A549 (cell line): ENCODE results near the gene TNPO2. TPM values are rescaled to one million over a fixed set of nuclear protein-coding genes. Genes with fewer than 3 reads are reported as not detected.
A peak's percentile ranks its signal among the peaks of the same experiment; 100 is the strongest.

Source experiments
- ATAC-seq, 2 experiments: fragments of 200-7000 bp in 1 of 2; fragments of >200 bp in 1 of 2; cut with Nextera tagmentation in 1 of 2; cut with Tn5 transposase in 1 of 2; 3 replicates each; pipeline versions ENCODE4 v1.8.0 to v1.9.1; 2018 to 2020; ENCODE audit warnings: mild to moderate bottlenecking in 1 of 2, moderate library complexity in 1 of 2
- CTCF ChIA-PET: fragments of 300-600 bp; sonication (Branson Sonifier 250); formaldehyde crosslinking; extraction: SDS; loops from one replicate; lab custom pipeline; 2021; ENCODE audit warnings: antibody characterized with exemption, inconsistent platforms; lab: Yijun Ruan, JAX
- POLR2A ChIA-PET: fragments of 350-600 bp; formaldehyde crosslinking; extraction: SDS; loops from one replicate; lab custom pipeline; 2021; ENCODE audit warnings: antibody characterized with exemption, inconsistent platforms; lab: Yijun Ruan, JAX
- DNase-seq, 2 experiments: peaks; one replicate each; pipeline versions ENCODE4 v3.0.0 to v3.0.0-alpha.2; 2011 to 2016; ENCODE audit warnings: low read depth in 1 of 2, low spot score in 1 of 2
- FAIRE-seq: peaks from 2 replicates; lab custom pipeline; 2011; peaks lifted over from hg19 to GRCh38; lab: Jason Lieb, UNC
- H3K27ac ChIP-seq, 2 experiments: fragments of >200 bp; sonication (Bioruptor Twin); formaldehyde crosslinking; 3 replicates each; pipeline ENCODE4 v1.5.1; 2016 to 2017
- H3K4me1 ChIP-seq: fragments of >200 bp; sonication (Bioruptor Twin); formaldehyde crosslinking; 3 replicates; pipeline ENCODE4 v1.6.1; 2016
- H3K4me2 ChIP-seq: fragments of >200 bp; sonication (Bioruptor Twin); formaldehyde crosslinking; 3 replicates; pipeline ENCODE4 v1.6.1; 2016
- H3K4me3 ChIP-seq: fragments of >200 bp; sonication (Bioruptor Twin); formaldehyde crosslinking; 3 replicates; pipeline ENCODE4 v1.5.1; 2016
- H3K9me3 ChIP-seq: fragments of >200 bp; sonication (Bioruptor Twin); formaldehyde crosslinking; 3 replicates; pipeline ENCODE4 v1.6.1; 2016
- CBX8 ChIP-seq: fragments of 200-600 bp; sonication (generic); IDR thresholded peaks from 2 replicates; pipeline ENCODE4 v1.6.1; 2016
- CEBPB ChIP-seq, 2 experiments: fragments of >200 bp in 1 of 2; sonication (Bioruptor Twin) in 1 of 2; formaldehyde crosslinking in 1 of 2; IDR thresholded peaks; 2 replicates each; pipeline ENCODE4 v1.6.1; 2012 to 2016
- CTCF ChIP-seq: fragments of >200 bp; sonication (Bioruptor Twin); formaldehyde crosslinking; IDR thresholded peaks from 3 replicates; pipeline ENCODE4 v1.5.1; 2016
- EP300 ChIP-seq, 2 experiments: fragments of >200 bp; sonication (Bioruptor Twin); formaldehyde crosslinking; IDR thresholded peaks; 2 replicates in 1 of 2; 3 replicates in 1 of 2; pipeline ENCODE4 v1.6.1; 2016 to 2017
- JUN ChIP-seq, 2 experiments: fragments of >200 bp; sonication (Bioruptor Twin); formaldehyde crosslinking; IDR thresholded peaks; 2 replicates in 1 of 2; 3 replicates in 1 of 2; pipeline ENCODE4 v1.6.1; 2016 to 2017
- MAFK ChIP-seq: fragments of 450-650 bp; IDR thresholded peaks from 2 replicates; pipeline ENCODE4 v1.6.1; 2014; ENCODE audit not compliant: partially characterized antibody
- MAZ ChIP-seq: fragments of 150-350 bp; IDR thresholded peaks from 2 replicates; pipeline ENCODE4 v1.6.1; 2014; ENCODE audit warnings: antibody characterized with exemption, low read depth, low read length, borderline replicate concordance
- MYC ChIP-seq: IDR thresholded peaks from 2 replicates; pipeline ENCODE4 v1.6.1; 2012; ENCODE audit warnings: mild to moderate bottlenecking, inconsistent platforms, low read length, improper control_type of control experiment, borderline replicate concordance
- NPAS2 ChIP-seq: fragments of 250-450 bp; sonication (Bioruptor Pico); IDR thresholded peaks from 2 replicates; pipeline ENCODE4 v1.8.0; 2022; ENCODE audit warnings: mild to moderate bottlenecking, moderate library complexity, borderline replicate concordance
- RAD21 ChIP-seq, 2 experiments: fragments of >200 bp in 1 of 2; sonication (Bioruptor Twin) in 1 of 2; formaldehyde crosslinking in 1 of 2; IDR thresholded peaks in 1 of 2; conservative IDR thresholded peaks in 1 of 2; 2 replicates in 1 of 2; 3 replicates in 1 of 2; pipeline ENCODE4 v1.6.1; 2012 to 2018; ENCODE audit warnings: inconsistent platforms in 1 of 2
- RCOR1 ChIP-seq: fragments of 150-350 bp; IDR thresholded peaks from 2 replicates; pipeline ENCODE4 v1.6.1; 2014; ENCODE audit warnings: antibody characterized with exemption, low read length, low read depth
- RFX5 ChIP-seq: fragments of 450-650 bp; IDR thresholded peaks from 2 replicates; pipeline ENCODE4 v1.7.1; 2014; ENCODE audit warnings: antibody characterized with exemption, mild to moderate bottlenecking, moderate library complexity
- SMC3 ChIP-seq: fragments of >200 bp; sonication (Bioruptor Twin); formaldehyde crosslinking; IDR thresholded peaks from 3 replicates; pipeline ENCODE4 v1.6.1; 2018; ENCODE audit warnings: inconsistent platforms
- SREBF2 ChIP-seq: fragments of 450-650 bp; IDR thresholded peaks from 2 replicates; pipeline ENCODE4 v1.6.1; 2014; ENCODE audit warnings: mild to moderate bottlenecking, moderate library complexity
- TP53 ChIP-seq: fragments of 250-450 bp; sonication (Bioruptor Pico); IDR thresholded peaks from 2 replicates; pipeline ENCODE4 v1.5.0; 2021; ENCODE audit warnings: mild to moderate bottlenecking, moderate library complexity
- ZC3H11A ChIP-seq: fragments of 450-650 bp; IDR thresholded peaks from 2 replicates; pipeline ENCODE4 v1.6.1; 2014; ENCODE audit warnings: antibody characterized with exemption, mild to moderate bottlenecking
- ZFP36 ChIP-seq: fragments of 450-650 bp; IDR thresholded peaks from 2 replicates; pipeline ENCODE4 v1.6.1; 2014; ENCODE audit warnings: borderline replicate concordance; ENCODE audit not compliant: partially characterized antibody
- ZNF302 ChIP-seq: fragments of 250-450 bp; sonication (Bioruptor Pico); IDR thresholded peaks from 2 replicates; pipeline ENCODE4 v1.9.0; 2021; ENCODE audit warnings: inconsistent platforms, mild to moderate bottlenecking, moderate library complexity
- WGBS: methylation state at CpG from one replicate; pipeline ENCODE4 v1.1.6; 2017; ENCODE audit errors: missing lambda C conversion rate; 5-methylcytosine and 5-hydroxymethylcytosine counted together
- polyA plus RNA-seq, 4 experiments: library from polyadenylated mRNA; depleted of rRNA in 3 of 4; stranded (reverse); fragments of >200 nt; fragmentation: RNase III in 1 of 4; extraction: RNeasy Plus Mini Kit Qiagen cat#74134 plus additional on column Dnase treatment in 1 of 4; gene quantifications; 2 replicates in 3 of 4; 3 replicates in 1 of 4; pipeline ENCODE4 v1.2.3, GENCODE V29; 2011 to 2017
- TF ChIP-seq, protein P1 (sequence below): IDR thresholded peaks from 2 replicates; pipeline ENCODE4 v1.6.1; 2012

Gene TNPO2
- polyA plus RNA-seq, 2 of the 4 experiments (the other 2 are of a cell fraction): 33.7 to 41.0 TPM

GRCh38 chr19:12675940-12676339, 47.8 kb downstream of the TNPO2 start:
- FAIRE-seq (no peak), ATAC-seq (peak in 1 of 2 experiments; percentile 9; a peak in 2 of 6 replicates), DNase-seq (no peak)
- TF ChIP-seq MAFK: no peak
- no peak for TF ChIP-seq JUN (IDR thresholded peaks at IDR 0.05)
- Histone ChIP-seq H3K4me3 (no peak overlapping the region), H3K4me1 (no peaks in the 10 kb centered on the region), H3K27ac (no peak overlapping the region), H3K4me2 (no peak overlapping the region), H3K9me3 (no peaks in the 10 kb centered on the region)
- CTCF ChIA-PET: interaction anchor here (0.7 to 1.5 kb wide), 6 partner anchors 13 to 178 kb away, joined by 3 to 5 read pairs (median 4); no protein-coding TSS in a partner anchor
- 94% methylated on average over 4 of the region's 15 CpGs for WGBS
- POLR2A ChIA-PET: no interaction called here

DNA sequence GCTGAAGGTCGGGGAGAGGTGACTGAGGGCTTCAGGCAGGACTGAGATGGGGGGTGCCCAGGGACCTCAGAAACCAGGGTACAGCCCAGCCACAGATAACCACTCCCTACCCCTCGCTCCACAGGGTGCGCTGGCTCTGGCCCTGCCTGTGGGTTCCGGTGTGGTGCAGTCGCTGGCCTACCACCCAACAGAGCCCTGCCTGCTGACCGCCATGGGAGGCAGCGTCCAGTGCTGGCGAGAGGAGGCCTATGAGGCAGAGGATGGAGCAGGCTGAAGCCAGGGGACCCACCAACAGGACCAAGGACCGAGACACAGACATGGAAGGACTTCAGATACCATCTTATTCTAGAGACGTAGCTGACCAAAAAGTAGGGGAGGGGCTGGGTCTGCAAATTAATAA, 48.3 kb downstream of the TNPO2 start:
- no peak for TF ChIP-seq MAZ
- no peak for TF ChIP-seq CBX8
- no peak for TF ChIP-seq CTCF
- TF ChIP-seq SMC3: no peak
- TF ChIP-seq, protein P1, sequence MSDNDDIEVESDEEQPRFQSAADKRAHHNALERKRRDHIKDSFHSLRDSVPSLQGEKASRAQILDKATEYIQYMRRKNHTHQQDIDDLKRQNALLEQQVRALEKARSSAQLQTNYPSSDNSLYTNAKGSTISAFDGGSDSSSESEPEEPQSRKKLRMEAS: no peak
- TF ChIP-seq SREBF2: no peak
- TF ChIP-seq RFX5: no peak
- no peak for TF ChIP-seq ZFP36
- no peak for TF ChIP-seq MYC
- TF ChIP-seq RCOR1: no peak
- TF ChIP-seq RAD21 (conservative IDR thresholded peaks at IDR 0.05 in 1 of 2, IDR thresholded peaks at IDR 0.05 in 1 of 2): no peak
- TF ChIP-seq NPAS2 (CRISPR knock-in tag): no peak
- TF ChIP-seq CEBPB (IDR thresholded peaks at IDR 0.05): no peak
- no peak for TF ChIP-seq EP300 (IDR thresholded peaks at IDR 0.05)
- no peak for TF ChIP-seq TP53 (CRISPR knock-in tag)
- no peak for TF ChIP-seq ZC3H11A
- ChIA-PET POLR2A (interaction anchor here (0.6 kb wide), 1 partner anchor 9 kb away, joined by 3 read pairs; the partner anchor contains the start of genes MAN2B1 and WDR83), CTCF (interaction anchor here (0.7 to 1.0 kb wide), 2 partner anchors 80 to 172 kb away, joined by 3 to 4 read pairs; no protein-coding TSS in a partner anchor)
- Histone ChIP-seq H3K4me2 (no peak overlapping the region), H3K4me3 (no peak overlapping the region), H3K27ac (no peak overlapping the region), H3K9me3 (no peaks in the 10 kb centered on the region), H3K4me1 (0 out of 3 replicates have a peak, but pooled peaks cover 4% of the 10 kb centered on the region)
- DNase-seq (no peak), ATAC-seq (no peak), FAIRE-seq (no peak)
- WGBS: 99% methylated on average over 10 of the region's 10 CpGs

DNA sequence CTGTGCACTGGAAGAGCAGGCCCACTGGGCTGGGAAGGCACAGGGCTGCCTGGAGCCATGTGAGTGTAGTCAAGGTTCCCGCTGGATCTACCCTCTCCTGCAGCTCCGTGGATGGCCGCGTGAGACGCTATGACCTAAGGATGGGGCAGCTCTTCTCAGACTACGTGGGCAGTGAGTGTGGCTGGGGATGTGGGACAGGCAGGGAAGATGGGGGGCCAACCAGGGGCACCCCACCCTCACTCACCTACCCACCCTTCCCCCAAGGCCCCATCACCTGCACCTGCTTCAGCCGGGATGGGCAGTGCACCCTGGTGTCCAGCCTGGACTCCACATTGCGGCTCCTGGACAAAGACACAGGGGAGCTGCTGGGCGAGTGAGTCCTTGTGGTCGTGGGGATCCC, 51.0 kb downstream of the TNPO2 start:
- Histone ChIP-seq H3K9me3 (no peaks in the 10 kb centered on the region), H3K4me2 (no peak overlapping the region), H3K4me3 (no peak overlapping the region), H3K27ac (no peak overlapping the region), H3K4me1 (peaks cover 11% of the 10 kb centered on the region)
- POLR2A ChIA-PET: no interaction called here
- FAIRE-seq: no peak
- TF ChIP-seq ZNF302 (CRISPR knock-in tag): no peak
- 100% methylated on average over 6 of the region's 10 CpGs for WGBS
- CTCF ChIA-PET: interaction anchor here (1.2 to 2.6 kb wide), 7 partner anchors 8 to 175 kb away, joined by 3 to 7 read pairs (median 5); partner anchors contain the start of gene DHPS
- no peak for DNase-seq
- ATAC-seq: no peak
